Measurements from ENCODE around the gene TGFB2.

TGFB2 gene

GRCh38 chr1:218431476-218431875, 86.3 kb downstream of the TGFB2 start:
- no peak for DNase-seq

GRCh38 chr1:218433744-218434143, 88.6 kb downstream of the TGFB2 start:
- DNase-seq = no peak

- DNase-seq = no peak
Measured at GRCh38 chr1:218435528-218435927, 90.4 kb downstream of the TGFB2 start.

GRCh38 chr1:218436346-218436745, 91.2 kb downstream of the TGFB2 start:
- no peak for DNase-seq

GRCh38 chr1:218436997-218437396, 91.9 kb downstream of the TGFB2 start:
- no peak for DNase-seq

- DNase-seq = no peak
Measured at GRCh38 chr1:218439541-218440295, 94.6 kb downstream of the TGFB2 start.

- DNase-seq = no peak
Measured at GRCh38 chr1:218443255-218443654, 98.1 kb downstream of the TGFB2 start.

- no peak for DNase-seq
Measured at GRCh38 chr1:218444173-218444572, 99.0 kb downstream of the TGFB2 start.

GRCh38 chr1:218444588-218444987, 99.5 kb downstream of the TGFB2 start:
- no peak for DNase-seq

GRCh38 chr1:218447010-218447689, 102.0 kb downstream of the TGFB2 start:
- no peak for DNase-seq

GRCh38 chr1:218451415-218451814, 106.3 kb downstream of the TGFB2 start:
- no peak for DNase-seq

- no peak for DNase-seq
Measured at GRCh38 chr1:218454700-218455282, 109.7 kb downstream of the TGFB2 start.

GRCh38 chr1:218456444-218456843, 111.3 kb downstream of the TGFB2 start:
- DNase-seq = no peak

- DNase-seq = no peak
Measured at GRCh38 chr1:218459450-218459849, 114.3 kb downstream of the TGFB2 start.

- DNase-seq = no peak
Measured at GRCh38 chr1:218459878-218460711, 115.0 kb downstream of the TGFB2 start.

- no peak for DNase-seq
Measured at GRCh38 chr1:218461351-218461750, 116.2 kb downstream of the TGFB2 start.

GRCh38 chr1:218462116-218462515, 117.0 kb downstream of the TGFB2 start:
- DNase-seq = no peak

- no peak for DNase-seq
Measured at GRCh38 chr1:218462587-218462986, 117.5 kb downstream of the TGFB2 start.

GRCh38 chr1:218463194-218464156, 118.3 kb downstream of the TGFB2 start:
- no peak for DNase-seq

GRCh38 chr1:218464871-218465270, 119.7 kb downstream of the TGFB2 start:
- DNase-seq = no peak

GRCh38 chr1:218466341-218467010, 121.3 kb downstream of the TGFB2 start:
- no peak for DNase-seq

Measured in NCI-H2171 treated with DMSO at 0.1 percent for 48 hours (cell line).